ENCODE results near the gene WSB1. TPM values are rescaled to one million over a fixed set of nuclear protein-coding genes. Genes with fewer than 3 reads are reported as not detected.

The WSB1 gene
- polyA plus RNA-seq, 1 of the 3 experiments (the other 2 are of a cell fraction), result 261 TPM

- Histone ChIP-seq H3K27ac (ENCODE audit: low read depth in 2 of 2, low read length in 1 of 2) (peak overlapping the region; percentile 80 to 89), H3K4me3 (ENCODE audit: low read depth in 2 of 2, low read length in 1 of 2) (peak overlapping the region; percentile 45 to 64), H3K9ac (peak overlapping the region; percentile 75), H3K4me1 (ENCODE audit: control insufficient read depth in 1 of 2, insufficient read depth in 2 of 2, low read depth in 1 of 2, low read length in 1 of 2) (peaks cover 13 to 16% of the 10 kb centered on the region in 2 experiments; a peak in 2 of 4 replicates), H4K20me1 (ENCODE audit: insufficient read depth) (no peaks in the 10 kb centered on the region), H3K27me3 (ENCODE audit: insufficient read depth) (no peaks in the 10 kb centered on the region), H2AFZ (ENCODE audit: low read depth) (peak overlapping the region; percentile 94), H3K4me2 (peak overlapping the region; percentile 86), H3K36me3 (replicated peaks in 1 of 2; ENCODE audit: control insufficient read depth in 1 of 2, insufficient read depth in 2 of 2, low read length in 1 of 2) (no peaks in the 10 kb centered on the region), H3K9me3 (no peaks in the 10 kb centered on the region), H3K9me2 (no peaks in the 10 kb centered on the region), H3K79me2 (ENCODE audit: insufficient read depth) (no peaks in the 10 kb centered on the region), H3F3A (replicated peaks; ENCODE audit: insufficient read depth) (peaks cover 7% of the 10 kb centered on the region)
- peak; percentile 92 for DNase-seq
- ChIA-PET POLR2A (interaction anchor here (1.0 to 2.3 kb wide), 6 partner anchors 12 to 243 kb away, joined by 3 to 18 read pairs (median 6); partner anchors contain the start of gene WSB1), CTCF (interaction anchor here (0.5 to 4.7 kb wide), 46 partner anchors 9 to 738 kb away, joined by 3 to 125 read pairs (median 4); partner anchors contain the start of genes KSR1 and WSB1)
- WGBS (ENCODE audit: low lambda C conversion rate), result 2% methylated on average over 24 of the region's 52 CpGs
- TF ChIP-seq ELF1 (IDR thresholded peaks at IDR 0.05), result no peak
- TF ChIP-seq RFX5 (IDR thresholded peaks at IDR 0.05; ENCODE audit: low read length), result no peak
- no peak for TF ChIP-seq EZH2phosphoT487 (IDR thresholded peaks at IDR 0.05; ENCODE audit: borderline replicate concordance, low read depth)
- no peak for TF ChIP-seq MEF2A (IDR thresholded peaks at IDR 0.05; ENCODE audit: borderline replicate concordance, low read depth)
- TF ChIP-seq FOXJ3 (CRISPR knock-in tag; IDR thresholded peaks at IDR 0.05), result no peak
- TF ChIP-seq RXRA (IDR thresholded peaks at IDR 0.05; ENCODE audit: borderline replicate concordance, low read depth), result peak; percentile 84
- no peak for TF ChIP-seq YY1 (IDR thresholded peaks at IDR 0.05; ENCODE audit: low read depth)
- no peak for TF ChIP-seq USF2 (IDR thresholded peaks at IDR 0.05; ENCODE audit: borderline replicate concordance, low read depth, low read length)
- no peak for TF ChIP-seq SIN3A (IDR thresholded peaks at IDR 0.05; ENCODE audit: borderline replicate concordance, low read depth, low read length)
- TF ChIP-seq PBX3 (IDR thresholded peaks at IDR 0.05), result peak; percentile 65
- TF ChIP-seq FOXM1 (IDR thresholded peaks at IDR 0.05; ENCODE audit: low read depth), result peak; percentile 48; the same call in 1 of the 2 replicates
- peak; percentile 48 for TF ChIP-seq USF1 (IDR thresholded peaks at IDR 0.05; ENCODE audit: borderline replicate concordance, low read depth)
- TF ChIP-seq FOSL2 (IDR thresholded peaks at IDR 0.05; ENCODE audit: borderline replicate concordance, low read depth), result peak; percentile 92
- peak; percentile 94 for TF ChIP-seq SMC3 (IDR thresholded peaks at IDR 0.05; ENCODE audit: low read depth, low read length)
- TF ChIP-seq MAX (IDR thresholded peaks at IDR 0.05; ENCODE audit: low read depth), result peak; percentile 88
- TF ChIP-seq GABPA (IDR thresholded peaks at IDR 0.05; ENCODE audit: low read depth), result no peak
- TF ChIP-seq TEAD4 (IDR thresholded peaks at IDR 0.05; ENCODE audit: borderline replicate concordance, insufficient read depth), result peak; percentile 34; the same call in 1 of the 2 replicates
- TF ChIP-seq NFIC (IDR thresholded peaks at IDR 0.05; ENCODE audit: borderline replicate concordance), result peak; percentile 76
- peak; percentile 72 for TF ChIP-seq JUND (IDR thresholded peaks at IDR 0.05)
- TF ChIP-seq RCOR1 (IDR thresholded peaks at IDR 0.05; ENCODE audit: low read length), result 0 out of 2 replicates have a peak, but pooled peaks have one; percentile 36
- peak; percentile 55 for TF ChIP-seq POLR2AphosphoS5 (IDR thresholded peaks at IDR 0.05; ENCODE audit: low read depth, low read length)
- peak; percentile 29 for TF ChIP-seq TCF12 (IDR thresholded peaks at IDR 0.05)
- peak; percentile 3; the same call in 1 of the 2 replicates for TF ChIP-seq TAF1 (IDR thresholded peaks at IDR 0.05; ENCODE audit: borderline replicate concordance, low read depth, low read length)
- peak; percentile 70 for TF ChIP-seq NRF1 (IDR thresholded peaks at IDR 0.05; ENCODE audit: low read depth, low read length)
- no peak for TF ChIP-seq ZBTB33 (IDR thresholded peaks at IDR 0.05; ENCODE audit: borderline replicate concordance, low read depth)
- TF ChIP-seq EP300 (IDR thresholded peaks at IDR 0.05; ENCODE audit: borderline replicate concordance in 1 of 2, low read depth in 1 of 2, low read length in 1 of 2), result peak in 1 of 2 experiments; percentile 14; a peak in 1 of 4 replicates
- TF ChIP-seq IRF3 (IDR thresholded peaks at IDR 0.05; ENCODE audit: low read depth, low read length), result no peak
Measured at GRCh38 chr17:27332485-27333409, 38.8 kb downstream of the WSB1 start.
